ENCODE measurements around the gene DISP3.

The DISP3 gene

DNA sequence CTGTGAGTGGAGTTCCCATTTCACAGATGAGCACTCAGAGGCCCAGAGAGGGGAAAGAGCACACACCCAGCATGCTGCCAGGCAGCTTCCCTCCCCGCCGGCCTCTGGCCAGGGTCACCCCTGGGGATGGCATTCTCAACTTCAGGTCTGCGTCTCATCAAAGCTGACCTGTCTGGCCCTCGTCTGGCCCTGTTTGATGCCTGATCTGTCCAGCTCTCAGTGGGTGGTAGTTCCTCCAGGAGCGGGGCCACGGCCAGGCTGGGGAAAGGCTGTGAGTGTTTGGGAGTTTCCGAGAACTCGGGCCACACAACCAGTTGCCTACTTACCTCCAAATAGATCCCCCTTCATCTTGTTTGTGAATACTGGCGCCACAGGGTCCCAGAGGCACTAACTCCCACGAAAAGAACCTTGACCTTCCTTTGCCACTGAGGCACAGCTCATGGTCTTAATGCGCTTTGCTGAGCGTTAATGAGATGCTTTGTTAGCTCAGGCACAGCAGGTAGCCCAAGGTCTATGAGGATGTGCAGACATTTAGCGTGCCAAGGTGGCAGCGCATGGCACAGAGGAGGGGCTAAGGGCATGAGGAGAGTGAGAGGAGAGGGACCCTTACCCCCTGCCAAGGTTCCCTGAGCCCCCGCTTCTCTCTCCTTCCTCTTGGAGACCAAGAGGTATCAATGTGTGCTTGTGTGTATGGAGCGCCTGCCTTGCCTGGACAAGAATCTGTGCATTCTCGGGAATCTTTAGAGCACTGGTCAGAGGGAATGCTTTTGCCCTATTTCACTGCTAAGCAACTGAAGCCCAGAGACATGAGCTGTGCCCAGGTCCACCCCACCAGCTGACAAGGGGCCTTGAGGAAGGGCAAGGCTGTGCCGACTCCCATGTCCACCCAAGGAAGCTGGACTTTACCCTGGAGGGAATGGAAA lies 61.2 kb downstream of the DISP3 start:
- in situ Hi-C loops (cut with MboI; ENCODE audit: low pct_unique_long_range_greater_than_20kb, low sequenced_read_pairs, unreplicated experiment), result no loop called here
- DNase-seq (ENCODE audit: low spot score), result no peak
- TF ChIP-seq, protein P1, sequence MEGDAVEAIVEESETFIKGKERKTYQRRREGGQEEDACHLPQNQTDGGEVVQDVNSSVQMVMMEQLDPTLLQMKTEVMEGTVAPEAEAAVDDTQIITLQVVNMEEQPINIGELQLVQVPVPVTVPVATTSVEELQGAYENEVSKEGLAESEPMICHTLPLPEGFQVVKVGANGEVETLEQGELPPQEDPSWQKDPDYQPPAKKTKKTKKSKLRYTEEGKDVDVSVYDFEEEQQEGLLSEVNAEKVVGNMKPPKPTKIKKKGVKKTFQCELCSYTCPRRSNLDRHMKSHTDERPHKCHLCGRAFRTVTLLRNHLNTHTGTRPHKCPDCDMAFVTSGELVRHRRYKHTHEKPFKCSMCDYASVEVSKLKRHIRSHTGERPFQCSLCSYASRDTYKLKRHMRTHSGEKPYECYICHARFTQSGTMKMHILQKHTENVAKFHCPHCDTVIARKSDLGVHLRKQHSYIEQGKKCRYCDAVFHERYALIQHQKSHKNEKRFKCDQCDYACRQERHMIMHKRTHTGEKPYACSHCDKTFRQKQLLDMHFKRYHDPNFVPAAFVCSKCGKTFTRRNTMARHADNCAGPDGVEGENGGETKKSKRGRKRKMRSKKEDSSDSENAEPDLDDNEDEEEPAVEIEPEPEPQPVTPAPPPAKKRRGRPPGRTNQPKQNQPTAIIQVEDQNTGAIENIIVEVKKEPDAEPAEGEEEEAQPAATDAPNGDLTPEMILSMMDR (IDR thresholded peaks at IDR 0.05; ENCODE audit: extremely low read depth, insufficient read depth, missing control alignments), result no peak

DNA sequence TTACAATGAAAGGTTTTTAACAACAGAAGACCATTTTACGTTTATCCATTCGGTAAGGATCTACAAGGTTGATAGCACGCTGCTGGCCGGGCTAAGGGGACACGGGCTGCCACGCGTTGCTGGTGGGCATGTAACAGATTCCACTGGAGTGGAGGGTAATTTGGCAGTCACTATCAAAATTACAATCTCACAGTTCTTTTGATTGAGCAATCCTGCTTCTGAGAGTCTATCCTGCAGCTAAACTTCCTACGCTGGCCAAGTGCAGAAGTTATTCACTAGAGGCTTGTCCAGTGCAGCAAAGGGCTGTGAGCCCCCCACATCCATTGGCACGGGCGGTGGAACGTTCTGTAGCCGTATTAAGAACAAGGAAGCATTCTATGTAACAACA lies 61.8 kb downstream of the DISP3 start:
- TF ChIP-seq, protein P1 (IDR thresholded peaks at IDR 0.05; ENCODE audit: extremely low read depth, insufficient read depth, missing control alignments), result no peak
- in situ Hi-C loops (cut with MboI; ENCODE audit: low pct_unique_long_range_greater_than_20kb, low sequenced_read_pairs, unreplicated experiment), result no loop called here
- no peak for DNase-seq (ENCODE audit: low spot score)

DNA sequence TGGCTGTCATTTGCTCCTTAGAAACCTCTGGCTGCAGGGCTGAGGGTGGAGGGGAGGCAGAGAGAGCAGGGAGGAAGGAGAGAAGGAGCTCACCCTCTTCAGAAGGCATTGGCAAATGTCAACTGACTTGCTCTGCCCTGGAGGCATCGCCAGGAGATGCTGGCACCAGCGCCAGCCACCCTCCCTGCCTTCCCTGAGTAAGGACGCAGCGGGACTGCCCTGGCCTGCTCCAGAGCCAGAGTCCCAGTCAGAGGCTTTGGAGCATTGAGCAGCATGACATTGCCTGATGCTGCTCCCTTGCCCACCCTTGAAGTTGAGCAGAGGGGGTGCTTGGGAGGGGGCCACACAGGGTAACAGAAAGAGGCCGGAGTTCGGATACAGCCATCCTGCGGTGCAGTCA lies 62.3 kb downstream of the DISP3 start:
- TF ChIP-seq, protein P1 (IDR thresholded peaks at IDR 0.05; ENCODE audit: extremely low read depth, insufficient read depth, missing control alignments), result no peak
- in situ Hi-C loops (cut with MboI; ENCODE audit: low pct_unique_long_range_greater_than_20kb, low sequenced_read_pairs, unreplicated experiment), result no loop called here
- no peak for DNase-seq (ENCODE audit: low spot score)

DNA sequence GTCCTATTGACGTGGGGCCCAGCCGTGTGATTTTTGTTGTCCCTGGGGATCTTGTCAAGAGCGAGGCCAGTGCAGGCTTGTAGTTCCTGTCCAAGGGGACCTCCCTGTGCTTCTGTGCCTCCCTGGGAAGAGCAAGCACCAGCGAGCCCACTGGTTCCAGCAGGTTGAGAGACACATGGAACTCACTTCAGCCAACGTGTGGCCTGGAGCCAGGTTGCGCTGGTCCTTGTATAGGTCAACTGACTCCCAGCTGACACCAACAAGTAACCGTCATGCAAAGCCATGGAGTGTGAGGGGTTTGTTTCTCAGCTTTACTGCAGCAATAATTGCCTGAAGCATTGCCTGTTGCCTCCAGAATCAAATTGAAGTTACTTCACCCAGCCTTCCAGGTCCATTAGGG lies 63.0 kb downstream of the DISP3 start:
- TF ChIP-seq, protein P1 (IDR thresholded peaks at IDR 0.05; ENCODE audit: extremely low read depth, insufficient read depth, missing control alignments), result no peak
- in situ Hi-C loops (cut with MboI; ENCODE audit: low pct_unique_long_range_greater_than_20kb, low sequenced_read_pairs, unreplicated experiment), result no loop called here
- no peak for DNase-seq (ENCODE audit: low spot score)

GRCh38 chr1:11543392-11543791 lies 64.4 kb downstream of the DISP3 start:
- DNase-seq (ENCODE audit: low spot score), result no peak
- TF ChIP-seq, protein P1 (IDR thresholded peaks at IDR 0.05; ENCODE audit: extremely low read depth, insufficient read depth, missing control alignments), result no peak
- in situ Hi-C loops (cut with MboI; ENCODE audit: low pct_unique_long_range_greater_than_20kb, low sequenced_read_pairs, unreplicated experiment), result no loop called here

- TF ChIP-seq, protein P1 (IDR thresholded peaks at IDR 0.05; ENCODE audit: extremely low read depth, insufficient read depth, missing control alignments), result no peak
- in situ Hi-C loops (cut with MboI; ENCODE audit: low pct_unique_long_range_greater_than_20kb, low sequenced_read_pairs, unreplicated experiment), result no loop called here
- no peak for DNase-seq (ENCODE audit: low spot score)
Observed at GRCh38 chr1:11543796-11544195, 64.8 kb downstream of the DISP3 start.

Data from GM13977 (cell line).